ENCODE results near the gene CAPN2.

The CAPN2 gene

DNA sequence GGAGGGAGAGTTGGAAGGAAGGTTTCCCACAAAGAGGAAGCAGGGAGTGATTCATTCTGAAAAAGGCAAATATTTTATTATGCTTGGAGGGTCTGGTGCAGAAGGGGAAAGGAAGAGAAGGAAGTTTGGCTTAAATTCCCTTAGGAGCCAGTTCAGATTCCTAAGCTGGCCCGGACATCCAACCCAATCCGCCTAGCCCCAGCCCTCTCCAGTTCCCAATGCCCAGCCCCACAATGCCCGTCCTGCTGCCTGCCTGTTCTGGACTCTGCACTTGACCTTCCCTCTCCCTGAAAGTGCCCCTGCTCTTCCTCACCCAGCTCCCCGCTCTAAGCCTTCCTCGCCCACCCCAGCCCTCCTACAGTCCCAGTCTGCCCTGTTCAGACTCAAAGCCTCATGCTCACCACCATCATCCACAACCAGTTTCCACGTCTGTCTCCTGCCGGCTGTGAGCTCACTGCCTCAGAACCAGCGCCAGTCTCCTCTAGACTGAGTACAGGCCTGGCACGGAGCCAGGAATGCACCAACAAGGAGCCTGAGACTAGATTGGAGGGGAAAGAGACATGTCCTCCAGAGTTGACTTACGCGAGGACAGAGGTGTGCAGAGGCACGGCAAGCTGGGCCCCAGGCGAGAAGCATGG, 18.9 kb downstream of the CAPN2 start (continued):
- TF ChIP-seq ZNF777 (tag by site-specific recombination; IDR thresholded peaks at IDR 0.05; ENCODE audit: borderline replicate concordance) (no peak), ZNF792 (tag by site-specific recombination; IDR thresholded peaks at IDR 0.05) (peak; percentile 66; the same call in 1 of the 2 replicates), ZNF521 (tag by site-specific recombination; IDR thresholded peaks at IDR 0.05) (no peak), TCF7L2 (IDR thresholded peaks at IDR 0.05; ENCODE audit: borderline replicate concordance, low read depth, low read length) (no peak), ZBTB8A (tag by site-specific recombination; IDR thresholded peaks at IDR 0.05) (no peak), ZBTB6 (tag by site-specific recombination; IDR thresholded peaks at IDR 0.05) (no peak), ZBTB17 (tag by site-specific recombination; IDR thresholded peaks at IDR 0.05) (peak; percentile 44; the same call in 1 of the 2 replicates), SP3 (tag by site-specific recombination; IDR thresholded peaks at IDR 0.05) (no peak), ZNF223 (tag by site-specific recombination; IDR thresholded peaks at IDR 0.05) (no peak), OVOL3 (tag by site-specific recombination; IDR thresholded peaks at IDR 0.05) (no peak), HOXC10 (CRISPR knock-in tag; IDR thresholded peaks at IDR 0.05) (no peak), EGR2 (tag by site-specific recombination; IDR thresholded peaks at IDR 0.05; ENCODE audit: low read depth) (peak; percentile 50; the same call in 1 of the 2 replicates), ZNF830 (tag by site-specific recombination; IDR thresholded peaks at IDR 0.05; ENCODE audit: low read depth) (no peak), ZBTB1 (tag by site-specific recombination; IDR thresholded peaks at IDR 0.05) (no peak), ZNF610 (tag by site-specific recombination; IDR thresholded peaks at IDR 0.05; ENCODE audit: borderline replicate concordance) (no peak)
- TF ChIP-seq, protein P1, sequence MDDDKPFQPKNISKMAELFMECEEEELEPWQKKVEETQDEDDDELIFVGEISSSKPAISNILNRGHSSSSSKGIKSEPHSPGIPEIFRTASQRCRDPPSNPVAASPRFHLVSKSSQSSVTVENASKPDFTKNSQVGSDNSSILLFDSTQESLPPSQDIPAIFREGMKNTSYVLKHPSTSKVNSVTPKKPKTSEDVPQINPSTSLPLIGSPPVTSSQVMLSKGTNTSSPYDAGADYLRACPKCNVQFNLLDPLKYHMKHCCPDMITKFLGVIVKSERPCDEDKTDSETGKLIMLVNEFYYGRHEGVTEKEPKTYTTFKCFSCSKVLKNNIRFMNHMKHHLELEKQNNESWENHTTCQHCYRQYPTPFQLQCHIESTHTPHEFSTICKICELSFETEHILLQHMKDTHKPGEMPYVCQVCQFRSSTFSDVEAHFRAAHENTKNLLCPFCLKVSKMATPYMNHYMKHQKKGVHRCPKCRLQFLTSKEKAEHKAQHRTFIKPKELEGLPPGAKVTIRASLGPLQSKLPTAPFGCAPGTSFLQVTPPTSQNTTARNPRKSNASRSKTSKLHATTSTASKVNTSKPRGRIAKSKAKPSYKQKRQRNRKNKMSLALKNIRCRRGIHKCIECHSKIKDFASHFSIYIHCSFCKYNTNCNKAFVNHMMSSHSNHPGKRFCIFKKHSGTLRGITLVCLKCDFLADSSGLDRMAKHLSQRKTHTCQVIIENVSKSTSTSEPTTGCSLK (tag by site-specific recombination; IDR thresholded peaks at IDR 0.05), result no peak
- TF ChIP-seq, protein P2, sequence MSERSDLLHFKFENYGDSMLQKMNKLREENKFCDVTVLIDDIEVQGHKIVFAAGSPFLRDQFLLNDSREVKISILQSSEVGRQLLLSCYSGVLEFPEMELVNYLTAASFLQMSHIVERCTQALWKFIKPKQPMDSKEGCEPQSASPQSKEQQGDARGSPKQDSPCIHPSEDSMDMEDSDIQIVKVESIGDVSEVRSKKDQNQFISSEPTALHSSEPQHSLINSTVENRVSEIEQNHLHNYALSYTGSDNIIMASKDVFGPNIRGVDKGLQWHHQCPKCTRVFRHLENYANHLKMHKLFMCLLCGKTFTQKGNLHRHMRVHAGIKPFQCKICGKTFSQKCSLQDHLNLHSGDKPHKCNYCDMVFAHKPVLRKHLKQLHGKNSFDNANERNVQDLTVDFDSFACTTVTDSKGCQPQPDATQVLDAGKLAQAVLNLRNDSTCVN (tag by site-specific recombination; optimal IDR thresholded peaks at IDR 0.05), result no peak
- TF ChIP-seq, protein P3, sequence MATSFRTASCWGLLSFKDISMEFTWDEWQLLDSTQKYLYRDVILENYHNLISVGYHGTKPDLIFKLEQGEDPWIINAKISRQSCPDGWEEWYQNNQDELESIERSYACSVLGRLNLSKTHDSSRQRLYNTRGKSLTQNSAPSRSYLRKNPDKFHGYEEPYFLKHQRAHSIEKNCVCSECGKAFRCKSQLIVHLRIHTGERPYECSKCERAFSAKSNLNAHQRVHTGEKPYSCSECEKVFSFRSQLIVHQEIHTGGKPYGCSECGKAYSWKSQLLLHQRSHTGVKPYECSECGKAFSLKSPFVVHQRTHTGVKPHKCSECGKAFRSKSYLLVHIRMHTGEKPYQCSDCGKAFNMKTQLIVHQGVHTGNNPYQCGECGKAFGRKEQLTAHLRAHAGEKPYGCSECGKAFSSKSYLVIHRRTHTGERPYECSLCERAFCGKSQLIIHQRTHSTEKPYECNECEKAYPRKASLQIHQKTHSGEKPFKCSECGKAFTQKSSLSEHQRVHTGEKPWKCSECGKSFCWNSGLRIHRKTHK (tag by site-specific recombination; IDR thresholded peaks at IDR 0.05), result no peak
- TF ChIP-seq, protein P4, sequence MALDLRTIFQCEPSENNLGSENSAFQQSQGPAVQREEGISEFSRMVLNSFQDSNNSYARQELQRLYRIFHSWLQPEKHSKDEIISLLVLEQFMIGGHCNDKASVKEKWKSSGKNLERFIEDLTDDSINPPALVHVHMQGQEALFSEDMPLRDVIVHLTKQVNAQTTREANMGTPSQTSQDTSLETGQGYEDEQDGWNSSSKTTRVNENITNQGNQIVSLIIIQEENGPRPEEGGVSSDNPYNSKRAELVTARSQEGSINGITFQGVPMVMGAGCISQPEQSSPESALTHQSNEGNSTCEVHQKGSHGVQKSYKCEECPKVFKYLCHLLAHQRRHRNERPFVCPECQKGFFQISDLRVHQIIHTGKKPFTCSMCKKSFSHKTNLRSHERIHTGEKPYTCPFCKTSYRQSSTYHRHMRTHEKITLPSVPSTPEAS (tag by site-specific recombination; IDR thresholded peaks at IDR 0.05), result no peak
- TF ChIP-seq, protein P5, sequence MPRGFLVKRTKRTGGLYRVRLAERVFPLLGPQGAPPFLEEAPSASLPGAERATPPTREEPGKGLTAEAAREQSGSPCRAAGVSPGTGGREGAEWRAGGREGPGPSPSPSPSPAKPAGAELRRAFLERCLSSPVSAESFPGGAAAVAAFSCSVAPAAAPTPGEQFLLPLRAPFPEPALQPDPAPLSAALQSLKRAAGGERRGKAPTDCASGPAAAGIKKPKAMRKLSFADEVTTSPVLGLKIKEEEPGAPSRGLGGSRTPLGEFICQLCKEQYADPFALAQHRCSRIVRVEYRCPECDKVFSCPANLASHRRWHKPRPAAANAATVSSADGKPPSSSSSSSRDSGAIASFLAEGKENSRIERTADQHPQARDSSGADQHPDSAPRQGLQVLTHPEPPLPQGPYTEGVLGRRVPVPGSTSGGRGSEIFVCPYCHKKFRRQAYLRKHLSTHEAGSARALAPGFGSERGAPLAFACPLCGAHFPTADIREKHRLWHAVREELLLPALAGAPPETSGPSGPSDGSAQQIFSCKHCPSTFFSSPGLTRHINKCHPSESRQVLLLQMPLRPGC (tag by site-specific recombination; IDR thresholded peaks at IDR 0.05), result no peak
- TF ChIP-seq, protein P6, sequence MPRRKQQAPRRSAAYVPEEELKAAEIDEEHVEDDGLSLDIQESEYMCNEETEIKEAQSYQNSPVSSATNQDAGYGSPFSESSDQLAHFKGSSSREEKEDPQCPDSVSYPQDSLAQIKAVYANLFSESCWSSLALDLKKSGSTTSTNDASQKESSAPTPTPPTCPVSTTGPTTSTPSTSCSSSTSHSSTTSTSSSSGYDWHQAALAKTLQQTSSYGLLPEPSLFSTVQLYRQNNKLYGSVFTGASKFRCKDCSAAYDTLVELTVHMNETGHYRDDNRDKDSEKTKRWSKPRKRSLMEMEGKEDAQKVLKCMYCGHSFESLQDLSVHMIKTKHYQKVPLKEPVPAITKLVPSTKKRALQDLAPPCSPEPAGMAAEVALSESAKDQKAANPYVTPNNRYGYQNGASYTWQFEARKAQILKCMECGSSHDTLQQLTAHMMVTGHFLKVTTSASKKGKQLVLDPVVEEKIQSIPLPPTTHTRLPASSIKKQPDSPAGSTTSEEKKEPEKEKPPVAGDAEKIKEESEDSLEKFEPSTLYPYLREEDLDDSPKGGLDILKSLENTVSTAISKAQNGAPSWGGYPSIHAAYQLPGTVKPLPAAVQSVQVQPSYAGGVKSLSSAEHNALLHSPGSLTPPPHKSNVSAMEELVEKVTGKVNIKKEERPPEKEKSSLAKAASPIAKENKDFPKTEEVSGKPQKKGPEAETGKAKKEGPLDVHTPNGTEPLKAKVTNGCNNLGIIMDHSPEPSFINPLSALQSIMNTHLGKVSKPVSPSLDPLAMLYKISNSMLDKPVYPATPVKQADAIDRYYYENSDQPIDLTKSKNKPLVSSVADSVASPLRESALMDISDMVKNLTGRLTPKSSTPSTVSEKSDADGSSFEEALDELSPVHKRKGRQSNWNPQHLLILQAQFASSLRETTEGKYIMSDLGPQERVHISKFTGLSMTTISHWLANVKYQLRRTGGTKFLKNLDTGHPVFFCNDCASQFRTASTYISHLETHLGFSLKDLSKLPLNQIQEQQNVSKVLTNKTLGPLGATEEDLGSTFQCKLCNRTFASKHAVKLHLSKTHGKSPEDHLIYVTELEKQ (tag by site-specific recombination; IDR thresholded peaks at IDR 0.05; ENCODE audit: borderline replicate concordance), result no peak
- TF ChIP-seq, protein P7, sequence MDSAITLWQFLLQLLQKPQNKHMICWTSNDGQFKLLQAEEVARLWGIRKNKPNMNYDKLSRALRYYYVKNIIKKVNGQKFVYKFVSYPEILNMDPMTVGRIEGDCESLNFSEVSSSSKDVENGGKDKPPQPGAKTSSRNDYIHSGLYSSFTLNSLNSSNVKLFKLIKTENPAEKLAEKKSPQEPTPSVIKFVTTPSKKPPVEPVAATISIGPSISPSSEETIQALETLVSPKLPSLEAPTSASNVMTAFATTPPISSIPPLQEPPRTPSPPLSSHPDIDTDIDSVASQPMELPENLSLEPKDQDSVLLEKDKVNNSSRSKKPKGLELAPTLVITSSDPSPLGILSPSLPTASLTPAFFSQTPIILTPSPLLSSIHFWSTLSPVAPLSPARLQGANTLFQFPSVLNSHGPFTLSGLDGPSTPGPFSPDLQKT (IDR thresholded peaks at IDR 0.05; ENCODE audit: borderline replicate concordance, low read depth, low read length), result no peak

All from HEK293 (cell line).